ENCODE data around the gene MAP2K2. TPM values are rescaled to one million over a fixed set of nuclear protein-coding genes. Genes with fewer than 3 reads are reported as not detected.

MAP2K2 gene
- total RNA-seq, 1 experiment from 2014 or later, result 177 TPM

DNA sequence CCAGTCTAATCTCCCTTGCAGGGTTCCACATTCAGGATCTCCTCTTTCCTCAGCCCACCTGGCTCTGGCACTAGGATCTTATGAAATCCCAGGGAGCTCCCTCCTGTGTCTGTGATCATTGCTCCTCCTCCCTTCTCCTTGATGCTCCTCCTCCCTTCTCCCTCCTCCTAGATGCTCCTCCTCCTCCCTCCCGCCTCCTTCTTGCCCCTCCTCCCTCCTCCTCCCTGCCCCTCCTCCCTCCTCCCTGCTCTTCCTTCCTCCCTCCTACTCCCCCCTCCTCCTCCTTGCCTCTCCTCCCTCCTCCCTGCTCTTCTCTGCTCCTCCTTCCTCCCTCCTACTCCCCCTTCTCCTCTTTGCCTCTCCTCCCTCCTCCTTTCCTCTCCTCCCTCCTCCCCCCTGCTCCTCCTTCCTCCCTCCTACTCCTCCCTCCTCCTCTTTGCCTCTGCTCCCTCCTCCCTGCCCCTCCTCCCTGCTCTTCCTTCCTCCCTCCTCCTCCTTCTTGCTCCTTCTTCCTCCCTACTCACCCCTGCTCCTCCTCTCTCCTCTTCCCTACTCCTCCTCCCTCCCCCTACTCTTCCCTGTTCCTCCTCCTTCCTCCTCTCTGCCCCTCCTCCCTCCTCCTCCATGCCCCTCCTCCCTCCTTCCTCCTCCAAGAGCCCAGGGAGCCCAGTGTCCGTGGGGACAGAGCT lies 42.3 kb downstream of the MAP2K2 start:
- H3K27ac Mint-ChIP-seq, result no peak overlapping the region
- TF ChIP-seq FOXK1 (CRISPR knock-in tag; IDR thresholded peaks at IDR 0.05) (no peak), ZNF263 (CRISPR knock-in tag; IDR thresholded peaks at IDR 0.05; ENCODE audit: low read depth) (peak; percentile 84)
- H3K9me3 Mint-ChIP-seq, result no peaks in the 10 kb centered on the region
- peaks cover 24% of the 10 kb centered on the region for H3K4me1 Mint-ChIP-seq
- H3K4me3 Mint-ChIP-seq, result no peak overlapping the region
- ATAC-seq (no peak), DNase-seq (ENCODE audit: low spot score) (no peak)
- CTCF ChIA-PET, result interaction anchor here (0.6 to 1.3 kb wide), 3 partner anchors 59 to 153 kb away, joined by 3 to 7 read pairs (median 3); no protein-coding TSS in a partner anchor
- H3K27me3 Mint-ChIP-seq (ENCODE audit: low read depth), result no peaks in the 10 kb centered on the region
- POLR2A ChIA-PET, result interaction anchor here (0.7 kb wide), 2 partner anchors 75 to 229 kb away, joined by 5 to 6 read pairs; no protein-coding TSS in a partner anchor
- no peaks in the 10 kb centered on the region for H3K36me3 Mint-ChIP-seq

DNA sequence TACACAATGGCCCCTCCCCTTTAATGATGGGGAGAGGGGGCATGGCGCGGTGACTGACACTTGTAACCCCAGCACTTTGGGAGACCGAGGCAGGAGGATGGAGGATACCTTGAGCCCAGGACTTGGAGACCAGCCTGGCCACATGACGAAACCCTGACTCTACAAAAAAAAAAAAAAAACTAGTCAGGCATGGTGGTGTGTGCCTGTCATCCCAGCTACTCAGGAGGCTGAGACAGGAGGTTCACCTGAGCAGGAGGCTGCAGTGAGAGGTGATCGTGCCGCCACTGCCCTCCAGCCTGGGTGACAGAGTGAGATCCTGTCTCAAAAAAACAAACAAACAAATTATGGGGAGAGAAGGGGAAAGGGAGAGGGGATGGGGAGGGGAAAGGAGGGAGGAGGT lies 43.4 kb downstream of the MAP2K2 start:
- CTCF ChIA-PET, result no interaction called here
- no peak for TF ChIP-seq FOXK1 (CRISPR knock-in tag; IDR thresholded peaks at IDR 0.05)
- TF ChIP-seq, protein P1, sequence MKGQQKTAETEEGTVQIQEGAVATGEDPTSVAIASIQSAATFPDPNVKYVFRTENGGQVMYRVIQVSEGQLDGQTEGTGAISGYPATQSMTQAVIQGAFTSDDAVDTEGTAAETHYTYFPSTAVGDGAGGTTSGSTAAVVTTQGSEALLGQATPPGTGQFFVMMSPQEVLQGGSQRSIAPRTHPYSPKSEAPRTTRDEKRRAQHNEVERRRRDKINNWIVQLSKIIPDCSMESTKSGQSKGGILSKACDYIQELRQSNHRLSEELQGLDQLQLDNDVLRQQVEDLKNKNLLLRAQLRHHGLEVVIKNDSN (CRISPR knock-in tag; IDR thresholded peaks at IDR 0.05), result no peak
- no peak for TF ChIP-seq NR3C1 (CRISPR knock-in tag; conservative IDR thresholded peaks at IDR 0.05; ENCODE audit: low read depth)
- no peak for TF ChIP-seq PRRX2 (CRISPR knock-in tag; IDR thresholded peaks at IDR 0.05)
- no peak for TF ChIP-seq SOX15 (CRISPR knock-in tag; IDR thresholded peaks at IDR 0.05)
- Mint-ChIP-seq H3K27ac (no peak overlapping the region), H3K4me3 (no peak overlapping the region), H3K4me1 (peaks cover 21% of the 10 kb centered on the region), H3K27me3 (ENCODE audit: low read depth) (no peaks in the 10 kb centered on the region; the same call in 1 of the 2 replicates), H3K36me3 (no peaks in the 10 kb centered on the region), H3K9me3 (no peaks in the 10 kb centered on the region)
- POLR2A ChIA-PET, result interaction anchor here (0.7 kb wide), 2 partner anchors 73 to 228 kb away, joined by 5 to 6 read pairs; no protein-coding TSS in a partner anchor
- DNase-seq (ENCODE audit: low spot score), result no peak
- ATAC-seq, result no peak

DNA sequence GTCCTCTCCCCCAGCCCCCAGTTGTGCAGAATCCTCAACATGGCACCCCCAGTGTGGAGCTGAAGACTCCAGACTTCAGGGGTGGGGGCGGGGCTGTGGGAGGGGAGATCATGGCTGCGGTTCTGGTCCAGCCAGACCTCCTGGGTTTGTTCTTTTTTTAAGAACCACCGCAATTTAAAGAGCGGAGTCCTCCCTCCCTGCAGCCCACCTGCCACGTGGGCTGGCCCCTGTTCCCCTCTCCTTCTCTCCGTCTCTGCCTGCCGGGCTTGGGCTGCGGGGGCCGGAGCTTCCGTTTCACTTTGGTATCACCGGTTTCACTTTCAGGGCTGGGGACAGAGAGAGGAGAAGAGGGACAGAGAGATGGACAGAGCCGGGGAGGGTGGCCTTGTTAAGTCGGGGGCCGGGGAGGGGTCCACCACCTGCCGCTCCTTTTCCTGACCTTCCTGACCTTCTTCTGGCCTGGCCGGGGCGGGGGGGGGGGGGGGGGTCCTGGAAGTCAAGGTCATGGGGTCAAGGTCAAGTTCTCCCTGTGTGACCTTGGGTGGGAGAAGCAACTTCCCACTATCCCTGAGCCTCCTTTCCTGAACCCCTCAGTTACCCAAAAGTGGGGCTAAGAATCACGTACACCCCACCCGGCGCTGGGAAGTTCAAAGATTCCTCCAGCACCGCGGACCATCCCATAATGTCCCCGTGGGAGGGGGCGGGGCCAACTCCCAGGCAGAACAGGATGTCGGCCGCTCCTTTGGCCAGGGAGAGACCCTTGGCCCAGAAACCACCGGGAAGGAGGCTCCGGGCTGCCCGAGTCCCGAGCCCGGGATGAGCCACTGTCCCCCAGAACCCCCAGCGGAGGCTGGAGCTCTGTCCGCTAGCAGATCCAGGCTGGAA lies 45.9 kb downstream of the MAP2K2 start:
- TF ChIP-seq ESRRA (CRISPR knock-in tag; IDR thresholded peaks at IDR 0.05; ENCODE audit: borderline replicate concordance) (peak; percentile 96), CREB1 (CRISPR knock-in tag; IDR thresholded peaks at IDR 0.05) (no peak)
- H3K4me1 Mint-ChIP-seq, result peaks cover 23% of the 10 kb centered on the region
- ChIA-PET POLR2A (interaction anchor here (0.6 to 1.2 kb wide), 2 partner anchors 11 to 14 kb away, joined by 3 read pairs; no protein-coding TSS in a partner anchor), CTCF (interaction anchor here (0.6 to 2.1 kb wide), 4 partner anchors 62 to 1426 kb away, joined by 4 to 15 read pairs (median 4); no protein-coding TSS in a partner anchor)
- no peaks in the 10 kb centered on the region for H3K9me3 Mint-ChIP-seq
- ATAC-seq (peak; percentile 63), DNase-seq (ENCODE audit: low spot score) (peak; percentile 62)
- H3K4me3 Mint-ChIP-seq, result peak overlapping the region; percentile 42
- 0 out of 2 replicates have a peak overlapping the region, but pooled peaks have one; percentile 65 for H3K27ac Mint-ChIP-seq
- H3K27me3 Mint-ChIP-seq (ENCODE audit: low read depth), result peaks cover 3% of the 10 kb centered on the region; the same call in 1 of the 2 replicates
- H3K36me3 Mint-ChIP-seq, result no peaks in the 10 kb centered on the region

DNA sequence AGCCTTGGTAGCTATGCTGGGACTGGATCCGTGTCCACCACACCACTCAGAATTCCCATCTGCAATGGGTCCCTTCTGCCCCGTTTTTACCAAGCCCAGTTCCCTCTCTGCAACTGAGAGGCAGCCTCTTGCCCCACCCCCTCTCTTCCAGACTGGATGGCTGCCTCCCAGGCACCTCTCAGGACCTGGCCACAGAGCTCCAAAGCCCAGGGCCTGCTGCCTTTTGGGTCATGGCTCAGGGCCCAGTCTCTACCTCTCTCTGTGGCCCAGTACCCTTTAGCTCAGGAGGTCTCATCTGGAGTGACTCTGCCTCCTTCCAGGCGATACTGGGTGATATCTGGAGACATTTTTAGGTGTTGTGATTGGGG lies 46.9 kb downstream of the MAP2K2 start:
- peaks cover 23% of the 10 kb centered on the region for H3K4me1 Mint-ChIP-seq
- TF ChIP-seq TEAD1 (CRISPR knock-in tag; IDR thresholded peaks at IDR 0.05), result no peak
- no peak for TF ChIP-seq RORB (CRISPR knock-in tag; IDR thresholded peaks at IDR 0.05)
- no peak for TF ChIP-seq ZBTB21 (CRISPR knock-in tag; IDR thresholded peaks at IDR 0.05; ENCODE audit: borderline replicate concordance)
- TF ChIP-seq RELA (CRISPR knock-in tag; IDR thresholded peaks at IDR 0.05; ENCODE audit: borderline replicate concordance), result no peak
- TF ChIP-seq MXD4 (CRISPR knock-in tag; IDR thresholded peaks at IDR 0.05; ENCODE audit: borderline replicate concordance), result no peak
- TF ChIP-seq, protein P2, sequence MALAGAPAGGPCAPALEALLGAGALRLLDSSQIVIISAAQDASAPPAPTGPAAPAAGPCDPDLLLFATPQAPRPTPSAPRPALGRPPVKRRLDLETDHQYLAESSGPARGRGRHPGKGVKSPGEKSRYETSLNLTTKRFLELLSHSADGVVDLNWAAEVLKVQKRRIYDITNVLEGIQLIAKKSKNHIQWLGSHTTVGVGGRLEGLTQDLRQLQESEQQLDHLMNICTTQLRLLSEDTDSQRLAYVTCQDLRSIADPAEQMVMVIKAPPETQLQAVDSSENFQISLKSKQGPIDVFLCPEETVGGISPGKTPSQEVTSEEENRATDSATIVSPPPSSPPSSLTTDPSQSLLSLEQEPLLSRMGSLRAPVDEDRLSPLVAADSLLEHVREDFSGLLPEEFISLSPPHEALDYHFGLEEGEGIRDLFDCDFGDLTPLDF (CRISPR knock-in tag; IDR thresholded peaks at IDR 0.05), result no peak
- TF ChIP-seq, protein P3, sequence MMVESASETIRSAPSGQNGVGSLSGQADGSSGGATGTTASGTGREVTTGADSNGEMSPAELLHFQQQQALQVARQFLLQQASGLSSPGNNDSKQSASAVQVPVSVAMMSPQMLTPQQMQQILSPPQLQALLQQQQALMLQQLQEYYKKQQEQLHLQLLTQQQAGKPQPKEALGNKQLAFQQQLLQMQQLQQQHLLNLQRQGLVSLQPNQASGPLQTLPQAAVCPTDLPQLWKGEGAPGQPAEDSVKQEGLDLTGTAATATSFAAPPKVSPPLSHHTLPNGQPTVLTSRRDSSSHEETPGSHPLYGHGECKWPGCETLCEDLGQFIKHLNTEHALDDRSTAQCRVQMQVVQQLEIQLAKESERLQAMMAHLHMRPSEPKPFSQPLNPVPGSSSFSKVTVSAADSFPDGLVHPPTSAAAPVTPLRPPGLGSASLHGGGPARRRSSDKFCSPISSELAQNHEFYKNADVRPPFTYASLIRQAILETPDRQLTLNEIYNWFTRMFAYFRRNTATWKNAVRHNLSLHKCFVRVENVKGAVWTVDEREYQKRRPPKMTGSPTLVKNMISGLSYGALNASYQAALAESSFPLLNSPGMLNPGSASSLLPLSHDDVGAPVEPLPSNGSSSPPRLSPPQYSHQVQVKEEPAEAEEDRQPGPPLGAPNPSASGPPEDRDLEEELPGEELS (CRISPR knock-in tag; IDR thresholded peaks at IDR 0.05), result no peak
- TF ChIP-seq, protein P4, sequence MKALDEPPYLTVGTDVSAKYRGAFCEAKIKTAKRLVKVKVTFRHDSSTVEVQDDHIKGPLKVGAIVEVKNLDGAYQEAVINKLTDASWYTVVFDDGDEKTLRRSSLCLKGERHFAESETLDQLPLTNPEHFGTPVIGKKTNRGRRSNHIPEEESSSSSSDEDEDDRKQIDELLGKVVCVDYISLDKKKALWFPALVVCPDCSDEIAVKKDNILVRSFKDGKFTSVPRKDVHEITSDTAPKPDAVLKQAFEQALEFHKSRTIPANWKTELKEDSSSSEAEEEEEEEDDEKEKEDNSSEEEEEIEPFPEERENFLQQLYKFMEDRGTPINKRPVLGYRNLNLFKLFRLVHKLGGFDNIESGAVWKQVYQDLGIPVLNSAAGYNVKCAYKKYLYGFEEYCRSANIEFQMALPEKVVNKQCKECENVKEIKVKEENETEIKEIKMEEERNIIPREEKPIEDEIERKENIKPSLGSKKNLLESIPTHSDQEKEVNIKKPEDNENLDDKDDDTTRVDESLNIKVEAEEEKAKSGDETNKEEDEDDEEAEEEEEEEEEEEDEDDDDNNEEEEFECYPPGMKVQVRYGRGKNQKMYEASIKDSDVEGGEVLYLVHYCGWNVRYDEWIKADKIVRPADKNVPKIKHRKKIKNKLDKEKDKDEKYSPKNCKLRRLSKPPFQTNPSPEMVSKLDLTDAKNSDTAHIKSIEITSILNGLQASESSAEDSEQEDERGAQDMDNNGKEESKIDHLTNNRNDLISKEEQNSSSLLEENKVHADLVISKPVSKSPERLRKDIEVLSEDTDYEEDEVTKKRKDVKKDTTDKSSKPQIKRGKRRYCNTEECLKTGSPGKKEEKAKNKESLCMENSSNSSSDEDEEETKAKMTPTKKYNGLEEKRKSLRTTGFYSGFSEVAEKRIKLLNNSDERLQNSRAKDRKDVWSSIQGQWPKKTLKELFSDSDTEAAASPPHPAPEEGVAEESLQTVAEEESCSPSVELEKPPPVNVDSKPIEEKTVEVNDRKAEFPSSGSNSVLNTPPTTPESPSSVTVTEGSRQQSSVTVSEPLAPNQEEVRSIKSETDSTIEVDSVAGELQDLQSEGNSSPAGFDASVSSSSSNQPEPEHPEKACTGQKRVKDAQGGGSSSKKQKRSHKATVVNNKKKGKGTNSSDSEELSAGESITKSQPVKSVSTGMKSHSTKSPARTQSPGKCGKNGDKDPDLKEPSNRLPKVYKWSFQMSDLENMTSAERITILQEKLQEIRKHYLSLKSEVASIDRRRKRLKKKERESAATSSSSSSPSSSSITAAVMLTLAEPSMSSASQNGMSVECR (CRISPR knock-in tag; IDR thresholded peaks at IDR 0.05; ENCODE audit: borderline replicate concordance), result no peak
- TF ChIP-seq TP53 (CRISPR knock-in tag; IDR thresholded peaks at IDR 0.05), result no peak
- TF ChIP-seq FOXK1 (CRISPR knock-in tag; IDR thresholded peaks at IDR 0.05), result no peak
- TF ChIP-seq ELF4 (CRISPR knock-in tag; IDR thresholded peaks at IDR 0.05; ENCODE audit: low read depth), result no peak

More for the DNA sequence above, 46.9 kb downstream of the MAP2K2 start:
- ChIA-PET POLR2A (interaction anchor here (1.2 kb wide), 1 partner anchor 13 kb away, joined by 3 read pairs; no protein-coding TSS in a partner anchor), CTCF (interaction anchor here (0.6 to 2.1 kb wide), 5 partner anchors 63 to 1427 kb away, joined by 3 to 15 read pairs (median 4); no protein-coding TSS in a partner anchor)
- Mint-ChIP-seq H3K27me3 (ENCODE audit: low read depth) (peaks cover 3% of the 10 kb centered on the region; the same call in 1 of the 2 replicates), H3K9me3 (no peaks in the 10 kb centered on the region), H3K36me3 (no peaks in the 10 kb centered on the region), H3K4me3 (no peak overlapping the region), H3K27ac (peak overlapping the region; percentile 49)
- peak; percentile 55 for ATAC-seq
- no peak for DNase-seq (ENCODE audit: low spot score)
